GM19351 (cell line): ENCODE measurements around the gene COG6.

Source experiments
- ATAC-seq: cut with Tn5 transposase; IDR thresholded peaks from one replicate; pipeline ENCODE4 v1.9.1; 2021; ENCODE audit warnings: mild to moderate bottlenecking, moderate library complexity; ENCODE audit not compliant: unreplicated experiment

COG6 gene

GRCh38 chr13:39655569-39656324 is at the start of gene COG6:
TSS of gene COG6 (plus strand) at chr13:39655662. CDS start at chr13:39655727, 65 bp downstream.
- peak; percentile 87 for ATAC-seq

- ATAC-seq, result no peak
Measured at GRCh38 chr13:39605677-39606320, 49.7 kb upstream of the COG6 start.

GRCh38 chr13:39607876-39608275 is 47.6 kb upstream of the COG6 start:
- ATAC-seq, result no peak

GRCh38 chr13:39612023-39612637 is 43.3 kb upstream of the COG6 start:
- no peak for ATAC-seq

GRCh38 chr13:39616087-39616694 is 39.3 kb upstream of the COG6 start:
- peak; percentile 64 for ATAC-seq

- no peak for ATAC-seq
Measured at GRCh38 chr13:39618561-39618960, 36.9 kb upstream of the COG6 start.

GRCh38 chr13:39623466-39623865 is 32.0 kb upstream of the COG6 start:
- no peak for ATAC-seq

GRCh38 chr13:39631307-39631706 is 24.2 kb upstream of the COG6 start:
- ATAC-seq, result no peak

- no peak for ATAC-seq
Measured at GRCh38 chr13:39632994-39633393, 22.5 kb upstream of the COG6 start.

- ATAC-seq, result no peak
Measured at GRCh38 chr13:39635564-39635963, 19.9 kb upstream of the COG6 start.

GRCh38 chr13:39637890-39638289 is 17.6 kb upstream of the COG6 start:
- no peak for ATAC-seq

GRCh38 chr13:39641645-39642044 is 13.8 kb upstream of the COG6 start:
- no peak for ATAC-seq

GRCh38 chr13:39646122-39646521 is 9.3 kb upstream of the COG6 start:
- ATAC-seq, result no peak

GRCh38 chr13:39655041-39655568 is 357 bp upstream of the COG6 start:
- ATAC-seq, result no peak

GRCh38 chr13:39656325-39656677 is 839 bp downstream of the COG6 start:
- ATAC-seq, result peak; percentile 15

GRCh38 chr13:39663508-39663907 is 8.0 kb downstream of the COG6 start:
- no peak for ATAC-seq

GRCh38 chr13:39663958-39664357 is 8.5 kb downstream of the COG6 start:
- no peak for ATAC-seq

GRCh38 chr13:39665763-39666162 is 10.3 kb downstream of the COG6 start:
- no peak for ATAC-seq

GRCh38 chr13:39670445-39670844 is 15.0 kb downstream of the COG6 start:
- no peak for ATAC-seq

GRCh38 chr13:39672378-39673132 is 17.1 kb downstream of the COG6 start:
- no peak for ATAC-seq

GRCh38 chr13:39675904-39676303 is 20.4 kb downstream of the COG6 start:
- ATAC-seq, result no peak
